Epithelial cell of esophagus (primary cell): Measurements from ENCODE around the gene MIF.

Source experiments
- DNase-seq: peaks from one replicate; pipeline ENCODE4 v3.0.0; 2010; ENCODE audit warnings: low read depth
- H3K4me3 ChIP-seq: 2 replicates; pipeline ENCODE4 v1.5.1; 2011; ENCODE audit warnings: mild to moderate bottlenecking, low read length, control low read depth
- TF ChIP-seq, protein P1 (sequence below): IDR thresholded peaks from 2 replicates; pipeline ENCODE4 v1.5.1; 2011; ENCODE audit warnings: low read depth, mild to moderate bottlenecking, low read length, control low read depth, inconsistent platforms; ENCODE audit not compliant: insufficient read depth; ENCODE audit errors: missing control alignments

Gene MIF

DNA sequence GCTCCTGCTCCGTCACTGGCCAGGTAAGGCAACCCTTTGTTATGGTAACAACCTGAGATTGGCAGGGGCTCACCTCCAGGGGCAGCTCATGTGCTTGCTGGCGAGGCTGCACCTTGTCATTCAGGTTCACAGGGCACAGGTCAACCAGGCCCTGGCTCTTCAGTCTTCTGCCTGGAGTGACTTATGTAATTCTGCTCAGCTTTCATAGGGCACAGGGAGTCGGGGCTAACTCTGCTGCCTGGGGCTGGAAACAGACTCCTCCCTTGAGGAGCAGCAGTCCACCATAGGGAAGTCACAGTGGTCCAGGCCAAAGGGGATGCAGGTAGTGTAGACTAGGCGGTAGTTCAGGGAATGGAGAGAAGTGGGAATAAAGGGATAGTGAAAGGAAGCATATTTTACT, 1.5 kb upstream of the MIF start:
- DNase-seq, result no peak
- TF ChIP-seq, protein P1, sequence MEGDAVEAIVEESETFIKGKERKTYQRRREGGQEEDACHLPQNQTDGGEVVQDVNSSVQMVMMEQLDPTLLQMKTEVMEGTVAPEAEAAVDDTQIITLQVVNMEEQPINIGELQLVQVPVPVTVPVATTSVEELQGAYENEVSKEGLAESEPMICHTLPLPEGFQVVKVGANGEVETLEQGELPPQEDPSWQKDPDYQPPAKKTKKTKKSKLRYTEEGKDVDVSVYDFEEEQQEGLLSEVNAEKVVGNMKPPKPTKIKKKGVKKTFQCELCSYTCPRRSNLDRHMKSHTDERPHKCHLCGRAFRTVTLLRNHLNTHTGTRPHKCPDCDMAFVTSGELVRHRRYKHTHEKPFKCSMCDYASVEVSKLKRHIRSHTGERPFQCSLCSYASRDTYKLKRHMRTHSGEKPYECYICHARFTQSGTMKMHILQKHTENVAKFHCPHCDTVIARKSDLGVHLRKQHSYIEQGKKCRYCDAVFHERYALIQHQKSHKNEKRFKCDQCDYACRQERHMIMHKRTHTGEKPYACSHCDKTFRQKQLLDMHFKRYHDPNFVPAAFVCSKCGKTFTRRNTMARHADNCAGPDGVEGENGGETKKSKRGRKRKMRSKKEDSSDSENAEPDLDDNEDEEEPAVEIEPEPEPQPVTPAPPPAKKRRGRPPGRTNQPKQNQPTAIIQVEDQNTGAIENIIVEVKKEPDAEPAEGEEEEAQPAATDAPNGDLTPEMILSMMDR, result no peak
- no peak overlapping the region for H3K4me3 ChIP-seq

DNA sequence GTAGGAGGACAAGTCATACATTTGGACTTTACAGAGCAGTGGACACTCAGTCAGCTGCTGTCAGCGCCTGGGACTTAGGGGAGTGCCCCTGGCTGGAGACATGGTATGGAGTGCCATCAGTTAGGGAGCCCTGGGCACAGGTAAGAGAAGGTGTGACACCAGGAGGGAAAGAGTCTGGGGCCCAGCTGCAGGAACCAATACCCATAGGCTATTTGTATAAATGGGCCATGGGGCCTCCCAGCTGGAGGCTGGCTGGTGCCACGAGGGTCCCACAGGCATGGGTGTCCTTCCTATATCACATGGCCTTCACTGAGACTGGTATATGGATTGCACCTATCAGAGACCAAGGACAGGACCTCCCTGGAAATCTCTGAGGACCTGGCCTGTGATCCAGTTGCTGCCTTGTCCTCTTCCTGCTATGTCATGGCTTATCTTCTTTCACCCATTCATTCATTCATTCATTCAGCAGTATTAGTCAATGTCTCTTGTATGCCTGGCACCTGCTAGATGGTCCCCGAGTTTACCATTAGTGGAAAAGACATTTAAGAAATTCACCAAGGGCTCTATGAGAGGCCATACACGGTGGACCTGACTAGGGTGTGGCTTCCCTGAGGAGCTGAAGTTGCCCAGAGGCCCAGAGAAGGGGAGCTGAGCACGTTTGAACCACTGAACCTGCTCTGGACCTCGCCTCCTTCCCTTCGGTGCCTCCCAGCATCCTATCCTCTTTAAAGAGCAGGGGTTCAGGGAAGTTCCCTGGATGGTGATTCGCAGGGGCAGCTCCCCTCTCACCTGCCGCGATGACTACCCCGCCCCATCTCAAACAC, 850 bp upstream of the MIF start:
- TF ChIP-seq, protein P1, result no peak
- peak overlapping the region; percentile 68 for H3K4me3 ChIP-seq
- no peak for DNase-seq

DNA sequence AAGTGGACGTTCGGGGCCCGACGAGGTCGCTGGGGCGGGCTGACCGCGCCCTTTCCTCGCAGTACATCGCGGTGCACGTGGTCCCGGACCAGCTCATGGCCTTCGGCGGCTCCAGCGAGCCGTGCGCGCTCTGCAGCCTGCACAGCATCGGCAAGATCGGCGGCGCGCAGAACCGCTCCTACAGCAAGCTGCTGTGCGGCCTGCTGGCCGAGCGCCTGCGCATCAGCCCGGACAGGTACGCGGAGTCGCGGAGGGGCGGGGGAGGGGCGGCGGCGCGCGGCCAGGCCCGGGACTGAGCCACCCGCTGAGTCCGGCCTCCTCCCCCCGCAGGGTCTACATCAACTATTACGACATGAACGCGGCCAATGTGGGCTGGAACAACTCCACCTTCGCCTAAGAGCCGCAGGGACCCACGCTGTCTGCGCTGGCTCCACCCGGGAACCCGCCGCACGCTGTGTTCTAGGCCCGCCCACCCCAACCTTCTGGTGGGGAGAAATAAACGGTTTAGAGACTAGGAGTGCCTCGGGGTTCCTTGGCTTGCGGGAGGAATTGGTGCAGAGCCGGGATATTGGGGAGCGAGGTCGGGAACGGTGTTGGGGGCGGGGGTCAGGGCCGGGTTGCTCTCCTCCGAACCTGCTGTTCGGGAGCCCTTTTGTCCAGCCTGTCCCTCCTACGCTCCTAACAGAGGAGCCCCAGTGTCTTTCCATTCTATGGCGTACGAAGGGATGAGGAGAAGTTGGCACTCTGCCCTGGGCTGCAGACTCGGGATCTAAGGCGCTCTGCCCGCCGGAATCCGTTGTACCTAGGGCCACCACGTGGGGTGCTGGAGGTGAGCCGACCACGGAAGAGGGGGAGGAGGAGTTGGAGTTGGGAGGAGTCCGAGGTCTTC, 771 bp downstream of the MIF start:
- peak overlapping the region; percentile 68 for H3K4me3 ChIP-seq
- DNase-seq, result peak; percentile 83
- TF ChIP-seq, protein P1, result peak; percentile 56

DNA sequence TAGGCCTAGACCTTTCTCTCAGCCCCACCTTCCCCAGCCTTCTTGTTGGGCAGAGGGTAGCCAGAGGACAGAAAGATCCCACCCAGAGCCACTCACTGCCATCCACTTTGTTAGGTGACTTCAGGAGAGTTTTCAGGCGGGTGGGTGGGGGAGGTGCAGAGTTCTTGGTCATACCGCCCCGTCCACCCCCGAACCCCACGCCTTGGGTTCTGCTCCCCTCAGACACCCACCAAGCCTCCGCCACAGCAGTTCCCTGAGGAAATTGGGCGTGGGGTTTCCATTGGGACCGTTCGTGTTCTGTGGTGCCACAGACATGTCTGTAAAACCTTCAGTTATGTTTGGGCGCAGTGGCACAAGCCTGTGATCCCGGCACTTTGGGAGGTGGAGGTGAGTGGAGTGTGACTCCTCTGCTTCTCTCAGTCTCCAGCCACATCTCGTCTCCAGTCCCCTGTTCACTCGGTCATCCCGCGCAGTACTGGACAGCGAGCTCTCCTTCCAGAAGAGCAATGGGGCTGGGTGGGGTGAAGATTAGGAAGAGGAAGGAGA, 1.5 kb downstream of the MIF start:
- peak overlapping the region; percentile 68 for H3K4me3 ChIP-seq

DNA sequence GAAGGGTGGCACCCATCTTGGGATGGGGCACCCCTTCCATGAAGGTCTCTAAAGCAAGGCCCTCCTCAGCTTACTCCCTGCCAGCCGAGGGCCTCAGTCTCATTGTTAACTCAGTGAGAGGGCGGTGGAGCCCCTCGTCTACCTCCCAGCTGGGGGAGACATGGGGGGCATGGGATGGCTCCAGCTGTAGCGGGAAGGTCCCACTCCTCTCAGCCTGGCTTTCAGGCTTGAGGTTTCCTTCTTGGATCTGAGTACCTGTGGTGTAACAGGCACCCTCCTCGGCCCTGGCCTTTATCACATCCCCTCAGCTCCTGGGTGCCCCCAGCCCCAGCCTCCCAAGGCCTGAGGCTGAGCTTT, 2.0 kb downstream of the MIF start:
- TF ChIP-seq, protein P1, result no peak
- peak overlapping the region; percentile 68 for H3K4me3 ChIP-seq
- DNase-seq, result no peak

More for the DNA sequence above, 1.5 kb downstream of the MIF start:
- TF ChIP-seq, protein P1, result no peak
- DNase-seq, result no peak

DNA sequence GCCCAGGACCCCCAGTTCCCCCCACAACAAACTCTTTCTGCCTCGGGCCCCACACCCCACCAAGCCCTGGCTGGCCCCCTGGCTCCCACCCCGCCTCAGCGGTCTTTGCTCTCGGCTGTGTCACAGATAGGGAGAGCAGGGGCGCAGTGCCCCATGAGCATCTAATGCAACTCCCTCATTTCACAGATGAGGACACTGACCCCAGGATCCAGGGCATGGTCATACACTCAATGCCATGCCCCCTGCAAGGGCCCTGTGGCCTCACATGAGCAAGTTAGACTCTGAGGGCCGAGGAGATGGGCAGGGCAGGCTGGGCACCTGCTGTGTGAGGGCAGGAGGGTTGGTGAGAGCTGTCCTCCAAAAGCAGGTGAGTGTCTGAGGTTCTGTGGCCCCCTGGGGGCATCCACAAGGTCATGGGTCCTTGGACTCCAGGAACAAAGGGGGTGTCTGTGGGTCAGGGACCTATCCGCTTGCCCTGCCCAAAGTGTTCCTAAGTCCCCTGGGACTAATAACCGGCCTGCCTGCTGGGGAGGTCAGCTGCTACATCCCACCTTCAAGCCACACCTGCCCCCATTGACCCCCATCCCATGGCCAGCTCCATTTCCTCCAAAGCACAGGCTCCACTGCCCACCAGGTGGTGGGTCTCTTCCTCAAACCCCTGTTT, 2.5 kb downstream of the MIF start:
- H3K4me3 ChIP-seq, result no peak overlapping the region
- no peak for DNase-seq

More for the DNA sequence above, 2.5 kb downstream of the MIF start:
- TF ChIP-seq, protein P1, result no peak
